DMS 273 (cell line): Measurements from ENCODE around the gene ARPP21.

Source experiments
- DNase-seq: peaks from one replicate; lab custom pipeline; 2025; ENCODE audit not compliant: unreplicated experiment; lab: John Stamatoyannopoulos, UW

The ARPP21 gene

DNA sequence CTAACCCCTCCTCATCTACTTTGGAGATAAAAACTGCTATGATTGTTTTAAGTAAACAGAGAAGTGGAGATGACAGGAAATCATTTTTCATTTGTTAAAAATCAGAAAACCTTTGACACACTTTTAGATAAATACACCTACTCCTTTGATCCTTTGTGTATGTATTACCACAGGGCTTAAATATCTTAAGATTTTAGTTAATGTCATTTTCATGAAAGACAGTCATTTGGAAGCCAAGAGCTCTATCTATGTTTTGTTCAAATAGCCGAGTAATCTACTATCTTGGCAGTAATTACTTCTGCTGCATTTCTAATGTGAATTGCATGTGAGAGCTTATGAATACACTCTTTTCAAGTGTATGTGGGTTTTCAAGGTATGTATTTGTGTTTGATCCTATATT lies 2.0 kb downstream of the ARPP21 start:
- DNase-seq: no peak

DNA sequence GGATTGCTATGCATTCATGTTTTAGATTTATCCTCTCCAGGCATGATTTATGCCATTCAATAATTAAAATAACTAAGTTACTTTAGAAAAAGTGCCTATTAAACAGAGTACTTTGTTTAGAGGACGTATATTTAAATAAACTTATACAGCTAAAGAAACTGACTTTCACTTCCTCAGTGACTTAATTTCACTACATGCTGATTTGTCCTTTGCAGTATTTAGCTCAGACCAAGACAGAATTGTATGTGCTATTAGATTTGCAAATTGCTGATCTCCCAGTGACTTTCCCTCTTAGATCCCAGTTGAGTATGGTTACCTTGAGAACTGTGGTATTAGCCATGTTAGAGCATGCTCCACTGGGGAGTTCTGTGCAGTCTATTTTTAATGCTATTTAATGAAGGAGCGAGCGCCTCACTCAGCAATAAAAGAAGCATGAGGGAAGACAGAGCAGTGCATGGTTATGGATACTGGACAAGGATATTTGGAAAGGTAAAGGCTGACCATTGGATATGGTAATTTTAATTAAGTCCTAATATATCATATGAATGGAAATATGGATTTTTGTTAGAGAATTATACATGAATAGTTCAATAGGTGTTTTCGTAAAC lies 2.7 kb downstream of the ARPP21 start:
- DNase-seq: peak; percentile 6

DNA sequence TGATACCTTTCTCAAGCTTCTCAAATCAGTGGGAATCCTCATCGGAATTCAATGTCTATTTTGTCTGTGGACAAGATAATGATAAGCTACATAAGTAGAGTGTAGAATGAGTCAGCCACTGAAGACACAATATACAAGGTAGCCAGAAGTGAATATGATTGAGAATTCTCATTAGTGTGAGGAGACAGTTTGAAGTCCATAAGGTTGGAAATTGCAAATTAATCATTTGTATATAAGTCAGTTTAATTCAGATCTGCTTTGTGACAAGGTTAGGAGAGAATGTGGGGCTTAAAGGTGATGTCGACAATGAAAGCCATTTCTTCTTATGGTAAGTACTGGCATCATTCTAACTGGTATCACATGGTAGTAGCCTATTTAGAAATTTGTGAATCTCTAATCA lies 4.2 kb downstream of the ARPP21 start:
- no peak for DNase-seq

DNA sequence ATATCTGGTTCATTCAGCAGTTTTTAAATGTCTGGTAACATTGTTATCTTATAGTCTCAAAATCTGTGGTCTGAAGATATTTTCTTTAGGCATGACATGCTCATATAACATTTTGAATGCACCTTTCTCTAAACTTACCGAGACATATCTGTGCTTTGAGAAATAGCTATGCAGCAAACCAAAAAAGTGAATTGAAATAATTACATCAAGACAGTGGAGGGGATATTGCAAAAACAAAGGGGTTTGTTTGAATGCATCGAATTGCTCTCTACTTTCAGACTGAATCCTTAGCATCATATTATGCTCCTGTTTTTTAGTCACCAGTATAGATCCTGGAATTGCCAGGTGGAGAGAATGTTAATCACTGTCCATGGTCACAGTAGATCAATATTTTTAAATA lies 5.1 kb downstream of the ARPP21 start:
- DNase-seq: no peak

- no peak for DNase-seq
Measured at GRCh38 chr3:35645189-35645588, 5.9 kb downstream of the ARPP21 start.

DNA sequence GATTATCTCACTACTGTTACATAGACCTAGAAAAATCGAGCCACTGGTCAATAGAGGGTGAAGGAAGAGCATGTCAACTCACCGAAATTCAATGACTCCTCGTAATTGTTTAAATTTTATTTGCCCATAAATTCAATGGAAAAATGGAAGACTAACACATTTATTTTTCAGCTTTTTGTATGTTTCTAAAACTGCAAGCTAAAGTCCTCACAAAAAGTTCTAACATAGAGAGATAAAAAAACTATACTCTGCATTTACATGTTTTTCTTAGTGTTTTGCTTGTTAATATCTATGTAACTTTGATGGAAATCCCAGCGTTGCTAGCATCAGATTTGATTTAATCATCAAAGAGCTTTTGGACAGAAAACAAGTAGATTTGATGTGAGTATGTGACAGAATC lies 6.8 kb downstream of the ARPP21 start:
- no peak for DNase-seq

DNA sequence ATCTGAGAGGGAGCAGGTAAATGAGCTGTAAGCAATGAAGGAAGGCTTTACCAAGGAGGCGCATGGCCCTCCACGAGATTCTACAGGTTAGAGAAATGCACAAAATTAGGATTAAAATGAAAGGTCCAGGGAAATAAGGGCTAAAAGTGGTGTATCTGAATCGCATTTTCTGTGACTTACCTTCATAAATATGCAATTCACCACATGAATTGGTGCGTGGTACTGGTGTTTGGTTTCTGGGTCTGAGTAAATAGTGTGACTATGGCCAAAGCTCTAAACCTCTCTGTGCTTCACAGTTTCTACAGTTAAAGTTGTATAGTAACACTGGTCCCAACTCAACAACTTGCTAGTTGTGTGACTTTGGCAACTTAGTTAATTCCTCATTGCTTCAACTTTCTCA lies 8.1 kb downstream of the ARPP21 start:
- DNase-seq: no peak

GRCh38 chr3:35648347-35648746 lies 9.0 kb downstream of the ARPP21 start:
- no peak for DNase-seq

- no peak for DNase-seq
Measured at GRCh38 chr3:35649405-35649804, 10.1 kb downstream of the ARPP21 start.

GRCh38 chr3:35651426-35651825 lies 12.1 kb downstream of the ARPP21 start:
- DNase-seq: no peak

- no peak for DNase-seq
Measured at GRCh38 chr3:35651851-35652250, 12.5 kb downstream of the ARPP21 start.

GRCh38 chr3:35653347-35653746 lies 14.0 kb downstream of the ARPP21 start:
- no peak for DNase-seq

- DNase-seq: no peak
Measured at GRCh38 chr3:35654476-35654875, 15.2 kb downstream of the ARPP21 start.

GRCh38 chr3:35658686-35659085 lies 19.4 kb downstream of the ARPP21 start:
- DNase-seq: no peak

GRCh38 chr3:35659768-35660167 lies 20.4 kb downstream of the ARPP21 start:
- peak; percentile 49 for DNase-seq

DNA sequence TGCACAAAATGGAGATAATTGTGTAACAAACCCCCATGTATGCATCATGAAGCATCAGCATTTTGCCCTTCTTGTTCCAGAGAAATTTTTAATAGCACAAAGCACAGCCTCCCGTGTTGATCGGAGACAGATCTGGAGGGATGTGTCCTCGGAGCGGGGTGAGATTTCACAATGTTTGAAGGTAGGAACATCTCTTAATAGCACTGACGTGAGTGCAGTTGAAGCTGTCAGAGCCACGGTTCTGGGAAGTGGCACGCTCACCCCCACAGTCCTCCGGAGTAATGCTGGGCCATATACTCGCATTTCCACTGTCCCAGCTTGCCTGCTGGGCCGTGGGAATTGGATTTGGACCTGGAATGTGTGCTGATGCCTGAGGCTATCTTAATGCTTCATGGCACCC lies 24.1 kb downstream of the ARPP21 start:
- no peak for DNase-seq

DNA sequence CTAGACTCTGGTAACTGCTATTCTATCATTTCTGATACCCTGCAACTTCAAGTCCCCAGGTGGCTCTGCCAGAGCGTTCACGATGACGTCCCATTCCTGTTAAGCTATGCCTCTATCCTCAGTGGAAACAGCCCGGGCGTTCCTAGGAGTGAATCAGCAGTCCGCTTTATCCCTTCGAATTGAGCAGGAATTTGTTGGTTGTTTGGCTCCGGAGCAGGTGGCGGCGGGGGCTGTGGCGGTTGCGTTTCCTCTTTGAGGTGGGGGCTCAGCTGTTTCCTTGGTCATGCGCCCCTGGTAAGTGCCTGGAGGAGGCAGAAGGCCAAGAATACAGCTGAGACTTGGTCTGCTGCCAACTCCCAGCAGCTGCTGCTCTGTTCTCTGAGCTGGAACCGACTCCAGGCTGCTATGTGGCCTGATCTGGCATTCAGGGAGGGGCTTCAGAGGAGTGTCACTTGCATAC lies 25.2 kb downstream of the ARPP21 start:
- peak; percentile 94 for DNase-seq

- DNase-seq: no peak
Measured at GRCh38 chr3:35665390-35666055, 26.2 kb downstream of the ARPP21 start.

DNA sequence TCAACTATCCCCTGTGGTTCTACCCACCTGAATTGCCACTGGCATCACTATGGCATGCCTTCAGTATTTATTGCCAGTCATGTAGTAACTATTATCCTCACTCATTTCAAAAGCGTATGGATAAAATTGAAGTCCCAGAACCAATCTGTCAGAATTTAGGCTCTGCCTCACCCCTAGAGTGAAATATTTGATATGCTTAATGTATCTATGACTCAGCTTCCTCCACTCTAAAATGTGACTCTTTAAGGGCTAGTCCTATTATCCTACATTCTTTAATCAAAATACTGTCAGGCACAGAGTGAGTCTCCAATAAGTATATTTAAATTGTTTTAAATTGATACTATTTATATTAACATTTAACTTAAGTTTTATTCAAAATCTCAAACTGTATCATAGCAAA lies 27.6 kb downstream of the ARPP21 start:
- no peak for DNase-seq

- DNase-seq: no peak
Measured at GRCh38 chr3:35670408-35670965, 31.2 kb downstream of the ARPP21 start.

GRCh38 chr3:35671483-35671882 lies 32.2 kb downstream of the ARPP21 start:
- DNase-seq: no peak

DNA sequence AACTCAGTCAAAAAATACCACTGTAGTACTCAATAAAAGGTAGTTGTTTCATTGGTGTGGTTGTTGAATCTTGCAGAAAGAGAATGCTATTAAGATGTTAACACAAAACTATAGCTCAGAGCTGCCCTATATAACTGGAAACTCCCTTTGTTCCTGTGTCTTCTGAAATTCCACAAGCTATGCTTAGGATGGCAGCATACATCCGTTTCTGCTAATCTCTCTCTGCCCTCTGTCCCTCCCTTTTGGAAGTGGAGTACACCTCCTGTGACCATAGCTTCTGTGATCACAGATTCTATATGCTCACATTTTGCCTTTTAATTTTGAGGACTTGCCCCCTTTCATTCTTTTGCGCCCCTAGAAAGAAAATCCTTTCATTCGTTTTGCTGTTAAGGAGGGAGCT lies 33.7 kb downstream of the ARPP21 start:
- no peak for DNase-seq
